HuH-7.5 (cell line): ENCODE data around the gene LIG1.

Experiments
- DNase-seq: peaks from one replicate; pipeline ENCODE4 v3.0.0; 2011; ENCODE audit warnings: low spot score

The LIG1 gene

GRCh38 chr19:48181505-48181904 lies 11.4 kb upstream of the LIG1 start:
- DNase-seq, result no peak

DNA sequence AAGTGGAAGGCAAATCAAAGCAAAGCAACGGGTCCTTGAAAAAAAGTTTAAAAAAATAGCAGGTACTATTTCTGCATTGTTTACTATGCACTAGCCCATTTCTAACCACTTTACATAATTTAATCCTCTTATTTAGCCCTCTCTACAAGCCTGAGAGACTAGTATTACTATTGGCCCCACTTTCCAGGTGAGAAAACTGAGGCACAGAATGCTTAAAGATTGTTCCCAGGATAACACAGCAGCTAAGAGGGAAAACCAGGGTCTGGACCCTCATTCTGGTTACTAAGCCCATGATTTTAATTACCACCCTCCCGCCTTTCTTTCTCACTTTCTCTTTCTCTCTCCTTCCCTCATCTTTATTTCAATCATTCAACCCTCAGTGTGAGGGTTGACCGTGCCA lies 6.1 kb upstream of the LIG1 start:
- DNase-seq, result no peak

GRCh38 chr19:48175578-48175977 lies 5.4 kb upstream of the LIG1 start:
- no peak for DNase-seq

- no peak for DNase-seq
Observed at GRCh38 chr19:48174445-48175030, 4.4 kb upstream of the LIG1 start.

DNA sequence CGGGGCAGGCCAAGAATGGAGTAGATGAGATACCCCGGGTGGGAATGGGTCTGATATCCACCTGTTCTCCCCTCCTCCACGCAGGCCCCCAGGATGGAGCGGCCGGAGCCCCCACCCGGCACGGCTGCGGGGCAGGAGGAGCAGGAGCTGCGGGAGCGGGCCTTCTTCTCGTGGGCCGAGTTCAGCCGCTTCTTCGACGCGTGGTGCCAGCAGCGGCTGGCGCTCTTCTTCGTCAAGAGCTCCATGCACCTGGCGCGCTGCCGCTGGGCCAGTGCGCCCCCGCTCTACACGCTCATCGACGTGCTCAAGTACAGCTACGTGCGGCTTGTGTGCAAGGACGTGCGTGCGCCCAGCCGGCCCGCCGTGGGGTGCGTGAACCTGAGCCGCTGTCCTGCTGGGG lies 1.6 kb upstream of the LIG1 start:
- no peak for DNase-seq

- no peak for DNase-seq
Observed at GRCh38 chr19:48170817-48171347, 738 bp upstream of the LIG1 start.

DNA sequence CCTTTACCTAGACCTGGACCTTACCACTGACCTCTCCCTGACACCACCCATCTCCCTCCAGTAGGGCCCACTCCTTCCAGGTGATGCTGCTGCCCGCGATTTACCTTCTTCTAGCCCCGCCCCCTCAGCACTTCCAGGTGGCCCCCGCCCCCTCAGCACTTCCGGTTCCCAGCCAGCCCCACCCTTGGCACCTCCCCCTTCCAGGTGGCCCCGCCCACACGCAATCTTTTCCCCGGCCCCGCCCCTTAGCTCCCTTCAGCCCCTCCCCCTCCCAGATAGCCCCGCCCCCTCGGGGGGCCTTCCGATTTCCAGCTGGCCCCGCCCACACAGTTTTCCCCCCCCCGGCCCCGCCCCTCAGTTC lies 586 bp downstream of the LIG1 start:
- DNase-seq, result peak; percentile 78

DNA sequence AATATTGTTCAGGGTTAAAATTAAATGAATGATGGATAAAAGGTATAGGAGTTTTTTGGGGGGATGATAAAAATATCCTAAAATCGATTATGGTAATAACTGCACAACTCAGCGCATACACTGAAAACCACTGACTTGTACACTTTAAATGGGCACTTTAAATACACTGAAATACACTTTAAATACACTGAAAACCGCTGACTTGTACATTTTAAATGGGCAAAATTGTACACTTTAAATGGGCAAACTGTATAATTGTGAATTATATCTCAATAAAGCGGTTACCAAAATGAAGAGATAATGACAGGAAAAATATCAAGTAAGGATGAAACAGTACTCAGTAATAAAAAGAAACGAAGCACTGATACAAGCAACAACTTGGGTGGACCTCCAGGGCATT lies 1.5 kb downstream of the LIG1 start:
- DNase-seq, result no peak

- no peak for DNase-seq
Observed at GRCh38 chr19:48158210-48158790, 11.8 kb downstream of the LIG1 start.

DNA sequence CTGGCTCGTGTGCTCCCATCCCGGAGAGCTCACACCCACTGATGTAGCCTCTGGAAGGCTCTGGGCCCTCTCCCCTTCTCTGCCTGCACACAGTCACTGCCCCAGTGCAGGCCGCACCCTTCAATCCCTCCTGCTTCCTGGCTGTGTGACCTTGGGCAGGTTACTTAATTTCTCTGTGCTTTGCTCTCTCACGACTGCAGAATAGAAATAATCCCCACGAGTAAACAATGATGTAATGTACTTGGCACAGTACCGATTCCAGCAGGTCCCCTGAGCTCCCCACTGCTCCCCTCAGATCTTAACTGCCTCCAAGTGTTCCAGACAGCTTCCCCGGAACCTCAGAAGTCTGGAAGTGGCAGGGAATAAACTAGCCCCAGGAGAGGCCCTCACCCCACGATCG lies 16.1 kb downstream of the LIG1 start:
- DNase-seq, result no peak

GRCh38 chr19:48152551-48152950 lies 17.6 kb downstream of the LIG1 start:
- peak; percentile 54 for DNase-seq

DNA sequence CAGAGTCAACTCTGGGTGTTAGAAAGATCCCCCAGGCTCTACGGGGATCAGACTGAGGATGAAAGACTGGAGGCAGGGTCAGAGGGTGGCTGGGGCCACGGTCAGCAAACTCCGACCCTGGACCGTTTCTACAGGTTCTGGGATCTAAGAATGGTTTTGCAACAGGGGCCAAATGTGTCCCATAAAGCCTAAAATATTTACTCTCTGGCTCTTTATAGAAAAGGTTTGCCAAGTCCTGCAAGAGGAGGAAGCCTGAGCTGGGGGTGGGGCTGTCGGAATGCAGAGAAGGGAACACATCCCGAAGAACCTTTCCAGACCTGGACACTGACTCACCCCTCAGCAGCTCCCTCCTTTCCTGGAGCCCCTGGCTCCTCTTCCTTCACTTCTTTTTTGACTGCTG lies 20.7 kb downstream of the LIG1 start:
- no peak for DNase-seq

DNA sequence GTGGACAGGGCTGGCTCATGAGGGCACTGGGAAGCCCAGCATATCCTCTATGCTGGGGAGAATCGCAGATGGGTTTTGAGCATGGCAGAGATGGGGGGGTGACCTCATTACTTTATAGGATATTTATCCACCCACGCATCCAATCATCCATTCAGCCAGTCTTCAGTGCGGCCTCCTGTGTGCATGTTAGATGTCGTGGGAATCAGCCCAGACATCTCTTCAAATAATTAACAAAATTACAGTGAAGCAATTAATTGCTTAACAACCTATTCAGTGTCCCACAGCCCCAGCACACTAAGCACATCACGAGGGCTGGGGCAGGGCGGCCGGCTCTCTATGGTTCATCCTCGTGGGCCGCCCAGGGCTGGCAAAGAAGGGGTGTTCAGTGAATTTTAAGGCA lies 21.6 kb downstream of the LIG1 start:
- DNase-seq, result no peak

GRCh38 chr19:48147597-48148175 lies 22.5 kb downstream of the LIG1 start:
- no peak for DNase-seq

- no peak for DNase-seq
Observed at GRCh38 chr19:48139053-48139452, 31.1 kb downstream of the LIG1 start.

- DNase-seq, result no peak
Observed at GRCh38 chr19:48137411-48137810, 32.7 kb downstream of the LIG1 start.

- DNase-seq, result no peak
Observed at GRCh38 chr19:48136547-48136946, 33.6 kb downstream of the LIG1 start.

DNA sequence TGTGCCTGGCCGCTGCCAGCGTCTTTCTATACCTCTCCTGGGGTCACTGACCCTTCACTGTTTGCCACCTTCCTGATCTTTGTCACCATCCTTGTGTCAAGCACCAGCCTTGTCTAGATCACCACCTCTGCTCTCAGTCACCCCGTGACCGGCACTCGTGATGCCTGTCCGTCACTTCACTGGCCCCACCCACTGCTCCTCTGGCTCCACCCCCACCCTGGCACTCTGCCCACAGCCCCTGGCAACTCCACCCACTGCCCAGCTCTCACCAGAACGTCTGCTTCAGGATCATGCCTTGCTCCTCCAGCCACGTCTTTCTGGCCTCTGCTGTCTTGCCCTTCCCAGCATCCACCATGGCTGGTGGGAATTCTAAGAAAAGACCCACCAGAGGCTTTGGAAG lies 34.7 kb downstream of the LIG1 start:
- DNase-seq, result no peak

- no peak for DNase-seq
Observed at GRCh38 chr19:48133094-48133493, 37.0 kb downstream of the LIG1 start.

- DNase-seq, result no peak
Observed at GRCh38 chr19:48127561-48127960, 42.6 kb downstream of the LIG1 start.

DNA sequence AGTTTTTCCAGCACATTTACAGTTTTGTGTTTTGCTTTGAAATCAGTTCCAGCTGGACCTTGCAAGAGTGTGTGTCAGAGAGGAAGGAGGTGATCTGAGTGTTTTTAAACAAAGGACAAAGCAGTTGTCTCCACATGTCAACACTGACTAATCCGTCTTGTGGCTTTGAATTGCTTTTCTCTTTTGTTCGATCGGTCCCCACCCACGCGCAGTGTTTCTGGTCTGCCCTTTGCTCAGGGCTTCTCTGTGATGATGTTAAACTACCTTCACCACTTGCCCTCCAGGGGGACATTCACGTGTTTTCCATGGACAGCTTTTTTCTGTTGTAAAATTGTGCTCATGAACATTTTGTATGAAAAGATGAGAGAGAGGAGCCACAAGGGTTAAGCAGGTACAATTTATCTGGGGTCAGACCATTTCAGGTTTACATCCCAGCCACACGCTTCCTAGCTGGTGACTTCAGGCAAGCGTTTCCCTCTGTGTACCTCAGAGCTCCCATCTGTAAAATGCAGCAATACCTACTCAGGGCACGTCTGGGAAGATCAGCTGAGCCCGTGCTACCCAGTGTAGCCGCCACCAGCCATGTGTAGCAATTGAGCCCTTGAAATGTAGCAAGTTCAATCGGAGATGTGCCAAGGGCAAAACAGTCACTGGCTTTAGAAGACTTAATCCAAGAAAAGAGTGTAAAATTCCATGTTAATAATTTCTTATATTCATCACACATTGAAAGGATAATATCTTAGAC lies 46.1 kb downstream of the LIG1 start:
- no peak for DNase-seq

DNA sequence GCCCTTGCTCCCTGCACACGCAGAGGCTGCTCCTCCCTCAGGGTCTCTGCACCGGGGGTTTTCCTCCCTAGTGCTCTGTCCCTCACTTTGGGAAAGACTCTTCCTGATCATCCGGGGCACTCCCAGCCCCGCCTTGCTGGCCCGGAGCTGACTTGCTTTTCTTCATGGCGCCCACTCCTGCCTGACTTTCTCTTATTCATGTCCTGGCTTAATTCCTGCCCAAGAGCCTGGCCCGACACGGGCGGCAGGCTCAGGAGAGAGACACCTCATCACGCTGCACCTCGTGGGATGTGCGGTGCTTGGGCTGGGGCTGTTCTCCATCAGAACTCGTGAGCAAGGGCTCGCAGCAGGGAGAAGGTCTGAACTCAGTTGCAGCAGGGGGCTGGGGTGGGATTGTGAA lies 47.7 kb downstream of the LIG1 start:
- DNase-seq, result no peak

DNA sequence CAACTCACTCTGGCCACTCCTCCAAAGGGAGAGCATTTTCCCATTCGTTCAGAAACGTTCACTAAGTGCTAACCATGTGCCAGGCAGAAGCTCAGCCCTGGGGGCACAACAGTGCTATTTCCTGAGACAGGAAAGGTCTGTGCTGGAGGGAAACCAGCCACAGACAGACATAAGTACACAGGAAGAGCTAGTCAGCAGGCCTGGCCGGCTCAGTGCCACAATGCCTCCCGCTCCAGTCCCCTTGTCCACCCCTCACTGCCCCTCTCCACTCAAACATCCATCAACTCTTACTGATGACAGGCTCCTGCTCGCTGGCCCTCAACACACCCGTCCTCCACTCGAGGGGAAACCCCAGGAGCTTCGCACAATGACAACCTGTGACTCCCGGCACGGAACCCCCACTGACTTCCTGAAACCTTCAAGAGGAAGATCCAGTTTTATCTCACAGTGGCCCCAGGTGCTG lies 48.2 kb downstream of the LIG1 start:
- DNase-seq, result no peak
